OCI-M2 (cell line): ENCODE measurements around the gene SPACA7.

Experiments used
- DNase-seq: peaks from one replicate; lab custom pipeline; 2025; ENCODE audit not compliant: unreplicated experiment; lab: John Stamatoyannopoulos, UW

The SPACA7 gene

GRCh38 chr13:112446867-112447266, 70.7 kb downstream of the SPACA7 start:
- no peak for DNase-seq

GRCh38 chr13:112447306-112447705, 71.2 kb downstream of the SPACA7 start:
- DNase-seq, result no peak

- DNase-seq, result no peak
Observed at GRCh38 chr13:112447761-112448603, 71.8 kb downstream of the SPACA7 start.

- DNase-seq, result no peak
Observed at GRCh38 chr13:112448621-112449544, 72.7 kb downstream of the SPACA7 start.

GRCh38 chr13:112449545-112449930, 73.4 kb downstream of the SPACA7 start:
- no peak for DNase-seq

- DNase-seq, result no peak
Observed at GRCh38 chr13:112450118-112450903, 74.2 kb downstream of the SPACA7 start.

- DNase-seq, result no peak
Observed at GRCh38 chr13:112450904-112451240, 74.7 kb downstream of the SPACA7 start.

GRCh38 chr13:112451512-112452379, 75.6 kb downstream of the SPACA7 start:
- no peak for DNase-seq

- DNase-seq, result no peak
Observed at GRCh38 chr13:112452380-112453206, 76.4 kb downstream of the SPACA7 start.

GRCh38 chr13:112453207-112453829, 77.2 kb downstream of the SPACA7 start:
- no peak for DNase-seq

GRCh38 chr13:112453874-112454647, 77.9 kb downstream of the SPACA7 start:
- DNase-seq, result no peak

- DNase-seq, result no peak
Observed at GRCh38 chr13:112454648-112455334, 78.6 kb downstream of the SPACA7 start.

GRCh38 chr13:112455476-112456059, 79.4 kb downstream of the SPACA7 start:
- no peak for DNase-seq

GRCh38 chr13:112456138-112457056, 80.2 kb downstream of the SPACA7 start:
- no peak for DNase-seq

- DNase-seq, result no peak
Observed at GRCh38 chr13:112457081-112457480, 80.9 kb downstream of the SPACA7 start.

GRCh38 chr13:112457485-112457884, 81.3 kb downstream of the SPACA7 start:
- no peak for DNase-seq
